NB4 (cell line): Measurements from ENCODE around the gene MZF1.

Experiments
- DNase-seq: peaks from one replicate; pipeline ENCODE4 v3.0.0; 2010; ENCODE audit warnings: low read depth
- H3K4me3 ChIP-seq: one replicate; pipeline ENCODE4 v1.5.1; 2011; ENCODE audit warnings: mild to moderate bottlenecking, low read depth, low read length, moderate library complexity
- MYC ChIP-seq: IDR thresholded peaks from 2 replicates; pipeline ENCODE4 v1.6.1; 2011; ENCODE audit warnings: low read depth, low read length
- POLR2A ChIP-seq: IDR thresholded peaks from 2 replicates; pipeline ENCODE4 v1.6.1; 2011; ENCODE audit warnings: mild to moderate bottlenecking; ENCODE audit not compliant: insufficient read length; ENCODE audit errors: extremely low read depth
- TF ChIP-seq, protein P1 (sequence below): IDR thresholded peaks from one replicate; pipeline ENCODE4 v1.5.1; 2012; ENCODE audit warnings: low read depth, low read length
- TF ChIP-seq, protein P2 (sequence below): IDR thresholded peaks from 2 replicates; pipeline ENCODE4 v1.6.1; 2011; ENCODE audit warnings: low read depth, low read length

MZF1 gene

DNA sequence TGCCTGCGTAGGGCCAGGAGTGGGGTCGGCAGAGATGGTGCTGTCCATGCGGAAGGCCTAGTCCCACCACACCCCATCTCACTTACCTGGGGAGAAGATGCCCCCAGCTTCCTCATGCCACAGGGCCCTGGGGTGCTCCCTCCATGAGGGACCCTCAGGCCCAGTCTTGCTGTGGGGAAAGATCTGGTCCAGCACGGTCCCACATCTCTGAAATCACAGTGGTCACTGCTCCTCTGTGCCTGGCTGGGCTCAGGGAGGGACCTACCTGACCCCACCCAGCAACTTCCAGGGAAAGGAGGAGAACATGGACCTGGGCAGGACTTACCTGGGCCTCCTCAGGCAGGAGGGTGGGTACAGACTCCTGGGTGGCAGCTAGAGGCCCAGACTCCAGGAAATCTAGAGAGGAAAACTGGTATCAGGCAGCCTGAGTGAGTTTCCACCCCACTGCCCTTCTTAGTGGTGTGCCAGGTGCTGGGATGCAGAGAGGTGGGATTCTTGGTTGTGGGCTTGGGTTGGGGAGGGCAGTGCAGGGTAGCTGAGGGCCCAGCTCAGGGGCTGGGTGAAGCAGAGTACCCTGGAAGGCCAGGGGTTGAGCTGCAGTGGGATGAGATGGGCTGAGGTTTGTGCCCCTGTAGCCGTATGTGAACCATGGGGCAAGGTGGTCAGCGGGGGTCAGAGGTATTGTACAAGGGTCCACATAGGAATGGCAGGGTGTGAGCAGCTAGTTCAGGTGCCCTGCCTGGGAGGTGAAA lies 3.8 kb downstream of the MZF1 start:
- TF ChIP-seq POLR2A: no peak
- TF ChIP-seq, protein P1, sequence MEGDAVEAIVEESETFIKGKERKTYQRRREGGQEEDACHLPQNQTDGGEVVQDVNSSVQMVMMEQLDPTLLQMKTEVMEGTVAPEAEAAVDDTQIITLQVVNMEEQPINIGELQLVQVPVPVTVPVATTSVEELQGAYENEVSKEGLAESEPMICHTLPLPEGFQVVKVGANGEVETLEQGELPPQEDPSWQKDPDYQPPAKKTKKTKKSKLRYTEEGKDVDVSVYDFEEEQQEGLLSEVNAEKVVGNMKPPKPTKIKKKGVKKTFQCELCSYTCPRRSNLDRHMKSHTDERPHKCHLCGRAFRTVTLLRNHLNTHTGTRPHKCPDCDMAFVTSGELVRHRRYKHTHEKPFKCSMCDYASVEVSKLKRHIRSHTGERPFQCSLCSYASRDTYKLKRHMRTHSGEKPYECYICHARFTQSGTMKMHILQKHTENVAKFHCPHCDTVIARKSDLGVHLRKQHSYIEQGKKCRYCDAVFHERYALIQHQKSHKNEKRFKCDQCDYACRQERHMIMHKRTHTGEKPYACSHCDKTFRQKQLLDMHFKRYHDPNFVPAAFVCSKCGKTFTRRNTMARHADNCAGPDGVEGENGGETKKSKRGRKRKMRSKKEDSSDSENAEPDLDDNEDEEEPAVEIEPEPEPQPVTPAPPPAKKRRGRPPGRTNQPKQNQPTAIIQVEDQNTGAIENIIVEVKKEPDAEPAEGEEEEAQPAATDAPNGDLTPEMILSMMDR: no peak
- TF ChIP-seq MYC: no peak
- TF ChIP-seq, protein P2, sequence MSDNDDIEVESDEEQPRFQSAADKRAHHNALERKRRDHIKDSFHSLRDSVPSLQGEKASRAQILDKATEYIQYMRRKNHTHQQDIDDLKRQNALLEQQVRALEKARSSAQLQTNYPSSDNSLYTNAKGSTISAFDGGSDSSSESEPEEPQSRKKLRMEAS: no peak
- DNase-seq: no peak
- H3K4me3 ChIP-seq: no peak overlapping the region

DNA sequence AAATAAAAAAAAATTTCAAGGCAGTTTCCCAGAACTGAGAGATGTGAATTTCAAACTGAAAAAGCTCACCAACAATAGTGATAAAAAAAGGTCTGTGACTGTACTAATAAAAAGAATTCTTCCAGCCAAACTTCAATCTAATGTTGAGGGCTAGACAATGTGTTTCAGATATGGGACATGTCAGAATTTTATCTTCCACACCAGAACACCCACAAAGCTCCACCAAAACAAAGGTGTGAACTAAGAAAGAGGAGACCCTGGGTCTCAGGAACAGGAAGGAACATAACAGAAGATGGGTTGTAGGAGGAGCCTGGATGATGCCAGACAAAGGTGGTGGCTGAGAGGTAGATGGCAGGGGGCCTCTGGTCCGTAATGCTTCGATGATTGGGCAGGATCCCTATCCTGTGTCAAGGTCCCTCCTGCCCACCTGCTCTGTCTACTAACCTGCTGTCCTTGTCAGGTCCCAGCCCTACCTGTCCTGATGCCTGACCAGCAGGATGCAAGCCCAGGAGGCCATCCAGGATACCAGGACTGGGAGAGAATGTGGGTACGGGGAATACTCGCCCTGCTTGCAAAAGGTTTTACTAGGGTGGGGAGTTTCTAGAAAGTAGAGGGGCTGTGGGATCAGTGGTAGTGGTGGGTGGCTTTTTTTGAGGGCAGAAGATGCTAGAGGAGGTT lies 4.5 kb downstream of the MZF1 start:
- no peak overlapping the region for H3K4me3 ChIP-seq
- TF ChIP-seq, protein P2: no peak
- TF ChIP-seq MYC: no peak
- TF ChIP-seq, protein P1: no peak
- no peak for TF ChIP-seq POLR2A
- no peak for DNase-seq

DNA sequence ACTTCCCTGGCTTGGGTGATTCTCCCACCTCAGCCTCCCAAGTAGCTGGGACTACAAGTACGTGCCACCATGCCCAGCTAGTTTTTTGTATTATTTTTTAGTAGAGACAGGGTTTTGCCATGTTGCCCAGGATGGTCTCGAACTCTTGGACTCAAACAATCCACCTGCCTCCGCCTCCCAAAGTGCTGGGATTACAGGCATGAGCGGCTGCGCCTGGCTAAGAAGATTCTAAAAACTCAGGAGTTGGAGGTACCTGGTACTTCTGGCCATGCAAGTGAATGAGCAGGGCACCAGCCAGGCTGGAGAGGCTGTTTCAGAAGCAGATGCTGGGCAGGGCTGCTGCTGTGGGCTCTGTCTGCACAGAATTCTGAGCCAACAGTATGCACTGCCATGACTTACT lies 6.1 kb downstream of the MZF1 start:
- TF ChIP-seq POLR2A (no peak), MYC (no peak)
- TF ChIP-seq, protein P2: no peak
- TF ChIP-seq, protein P1: no peak
- DNase-seq: no peak
- no peak overlapping the region for H3K4me3 ChIP-seq

DNA sequence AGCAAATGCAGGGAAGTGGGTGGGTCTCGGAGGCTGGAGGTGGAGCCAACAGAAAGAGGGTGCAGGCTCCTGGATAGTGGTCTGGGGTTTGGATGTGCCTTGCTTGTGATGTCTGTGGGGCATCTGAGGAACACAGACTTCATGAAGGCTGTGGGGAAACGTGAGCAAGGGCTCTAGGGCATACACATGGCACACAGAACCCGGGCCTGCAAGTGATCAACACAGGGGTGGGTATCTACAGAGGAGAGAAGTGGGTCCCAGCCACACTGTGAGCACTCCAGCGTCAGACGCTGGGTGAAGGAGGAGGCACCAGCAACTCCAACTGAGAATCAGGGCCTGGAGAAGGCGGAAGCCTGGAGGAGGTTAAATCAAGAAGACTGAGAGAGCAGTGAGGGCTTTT lies 9.3 kb downstream of the MZF1 start:
- TF ChIP-seq MYC (no peak), POLR2A (no peak)
- TF ChIP-seq, protein P2: no peak
- TF ChIP-seq, protein P1: no peak
- no peak overlapping the region for H3K4me3 ChIP-seq
- DNase-seq: no peak

DNA sequence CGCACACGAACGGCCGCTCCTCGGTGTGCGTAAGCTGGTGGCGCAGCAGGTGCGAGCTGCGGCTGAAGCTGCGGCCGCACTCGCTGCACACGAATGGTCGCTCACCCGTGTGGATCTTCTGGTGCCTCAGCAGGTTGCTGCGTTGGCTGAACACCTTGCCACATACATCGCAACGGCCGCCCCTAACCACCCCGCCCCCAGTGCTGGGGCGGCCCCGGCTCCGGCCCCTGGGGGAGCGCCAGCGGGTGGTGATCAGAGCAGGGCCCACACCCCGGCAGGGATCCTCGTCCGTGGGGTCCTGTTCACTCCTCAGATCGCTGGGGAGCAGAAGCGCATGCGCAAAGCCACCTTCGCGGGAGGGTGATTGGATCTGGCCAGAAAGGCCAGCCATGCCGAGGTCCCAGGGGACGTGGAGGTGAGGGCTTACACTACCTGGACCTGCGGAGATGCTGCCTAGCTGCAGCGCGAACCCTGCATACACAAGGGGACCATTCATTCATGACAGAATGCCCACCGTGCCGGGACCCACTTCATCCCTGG lies 10.0 kb downstream of the MZF1 start:
- DNase-seq: no peak
- H3K4me3 ChIP-seq: no peak overlapping the region
- TF ChIP-seq, protein P1: no peak
- TF ChIP-seq POLR2A (no peak), MYC (no peak)
- TF ChIP-seq, protein P2: no peak
